HEK293 (cell line): ENCODE data around the gene ENO2.

Experiments
- CTCF ChIA-PET: fragments of 350-600 bp; formaldehyde crosslinking; extraction: SDS; loops from one replicate; lab custom pipeline; 2021; ENCODE audit warnings: antibody characterized with exemption; lab: Yijun Ruan, JAX
- POLR2A ChIA-PET: fragments of 300-600 bp; formaldehyde crosslinking; extraction: SDS; loops from one replicate; lab custom pipeline; 2020; ENCODE audit warnings: antibody characterized with exemption, inconsistent platforms; lab: Yijun Ruan, JAX
- H3K27ac ChIP-seq: fragments of 200-500 bp; sonication (Bioruptor generic); 2 replicates; pipeline ENCODE4 v1.5.1; 2014; ENCODE audit warnings: low read depth, low read length, control low read depth, inconsistent platforms; ENCODE audit errors: extremely low read depth
- H3K36me3 ChIP-seq, 2 experiments: fragments of 200-500 bp in 1 of 2; sonication (Bioruptor generic) in 1 of 2; 1 replicate in 1 of 2; 2 replicates in 1 of 2; pipeline ENCODE4 v1.5.1; 2014 to 2017; ENCODE audit warnings: inconsistent platforms in 2 of 2, low read length in 2 of 2; ENCODE audit not compliant: control insufficient read depth in 2 of 2, insufficient read depth in 1 of 2
- H3K4me1 ChIP-seq: fragments of 200-500 bp; sonication (Bioruptor generic); 2 replicates; pipeline ENCODE4 v1.5.1; 2014; ENCODE audit warnings: mild to moderate bottlenecking, low read length, inconsistent platforms; ENCODE audit not compliant: control insufficient read depth, insufficient read depth
- H3K4me3 ChIP-seq: 2 replicates; pipeline ENCODE4 v1.5.1; 2011; ENCODE audit warnings: low read depth, mild to moderate bottlenecking, control low read depth, low read length, moderate library complexity
- H3K9me3 ChIP-seq: fragments of 200-500 bp; sonication (Bioruptor generic); 2 replicates; pipeline ENCODE4 v1.5.1; 2014; ENCODE audit warnings: low read depth, low read length, inconsistent platforms; ENCODE audit not compliant: control insufficient read depth, insufficient read depth
- BCL11B ChIP-seq: fragments of 450-650 bp; formaldehyde crosslinking; IDR thresholded peaks from 2 replicates; pipeline ENCODE4 v1.5.1; 2016; ENCODE audit warnings: low read depth, missing biosample characterization, missing genetic modification characterization
- GLI4 ChIP-seq: fragments of 450-650 bp; formaldehyde crosslinking; IDR thresholded peaks from 2 replicates; pipeline ENCODE4 v1.5.1; 2016; ENCODE audit warnings: missing biosample characterization, missing genetic modification characterization
- GLIS2 ChIP-seq: fragments of 450-650 bp; formaldehyde crosslinking; IDR thresholded peaks from 2 replicates; pipeline ENCODE4 v1.5.1; 2016; ENCODE audit warnings: missing biosample characterization, missing genetic modification characterization
- ZBTB48 ChIP-seq: fragments of 450-650 bp; formaldehyde crosslinking; IDR thresholded peaks from 2 replicates; pipeline ENCODE4 v1.5.1; 2016; ENCODE audit warnings: missing biosample characterization, missing genetic modification characterization
- ZFP3 ChIP-seq: fragments of 450-650 bp; formaldehyde crosslinking; IDR thresholded peaks from 2 replicates; pipeline ENCODE4 v1.5.1; 2016; ENCODE audit warnings: low read depth, missing biosample characterization, missing genetic modification characterization
- ZNF132 ChIP-seq: fragments of 450-650 bp; formaldehyde crosslinking; IDR thresholded peaks from 2 replicates; pipeline ENCODE4 v1.5.1; 2017; ENCODE audit warnings: missing biosample characterization, missing genetic modification characterization, borderline replicate concordance
- ZNF175 ChIP-seq: fragments of 450-650 bp; formaldehyde crosslinking; IDR thresholded peaks from 2 replicates; pipeline ENCODE4 v1.5.1; 2016; ENCODE audit warnings: missing biosample characterization, missing genetic modification characterization
- ZNF211 ChIP-seq: fragments of 450-650 bp; formaldehyde crosslinking; IDR thresholded peaks from 2 replicates; pipeline ENCODE4 v1.5.1; 2016; ENCODE audit warnings: low read depth, missing biosample characterization, missing genetic modification characterization
- ZNF221 ChIP-seq: fragments of 450-650 bp; formaldehyde crosslinking; IDR thresholded peaks from 2 replicates; pipeline ENCODE4 v1.5.1; 2017; ENCODE audit warnings: missing biosample characterization, missing genetic modification characterization, borderline replicate concordance
- ZNF549 ChIP-seq: fragments of 450-650 bp; IDR thresholded peaks from 2 replicates; pipeline ENCODE4 v1.5.1; 2018; ENCODE audit warnings: missing biosample characterization, missing genetic modification characterization, mild to moderate bottlenecking, inconsistent platforms, moderate library complexity
- ZNF837 ChIP-seq: fragments of 450-650 bp; formaldehyde crosslinking; IDR thresholded peaks from 2 replicates; pipeline ENCODE4 v1.5.1; 2016; ENCODE audit warnings: missing biosample characterization, missing genetic modification characterization
- ZSCAN23 ChIP-seq: fragments of 450-650 bp; formaldehyde crosslinking; IDR thresholded peaks from 2 replicates; pipeline ENCODE4 v1.5.1; 2016; ENCODE audit warnings: missing biosample characterization, missing genetic modification characterization
- TF ChIP-seq, protein P1 (sequence below): fragments of 450-650 bp; formaldehyde crosslinking; IDR thresholded peaks from 2 replicates; pipeline ENCODE4 v1.5.1; 2016; ENCODE audit warnings: missing biosample characterization, missing genetic modification characterization
- TF ChIP-seq, protein P2 (sequence below): fragments of 450-650 bp; formaldehyde crosslinking; IDR thresholded peaks from 2 replicates; pipeline ENCODE4 v1.5.1; 2016; ENCODE audit warnings: missing biosample characterization, missing genetic modification characterization
- TF ChIP-seq, protein P3 (sequence below): fragments of 450-650 bp; formaldehyde crosslinking; IDR thresholded peaks from 2 replicates; pipeline ENCODE4 v1.5.1; 2016; ENCODE audit warnings: missing biosample characterization, missing genetic modification characterization
- TF ChIP-seq, protein P4 (sequence below): fragments of 450-650 bp; formaldehyde crosslinking; IDR thresholded peaks from 2 replicates; pipeline ENCODE4 v1.5.1; 2016; ENCODE audit warnings: missing biosample characterization, missing genetic modification characterization
- TF ChIP-seq, protein P5 (sequence below): fragments of 450-650 bp; formaldehyde crosslinking; IDR thresholded peaks from 2 replicates; pipeline ENCODE4 v1.5.1; 2016; ENCODE audit warnings: missing biosample characterization, missing genetic modification characterization
- TF ChIP-seq, protein P6 (sequence below): fragments of 450-650 bp; formaldehyde crosslinking; IDR thresholded peaks from 2 replicates; pipeline ENCODE4 v1.5.1; 2017; ENCODE audit warnings: missing biosample characterization, missing genetic modification characterization

ENO2 gene

DNA sequence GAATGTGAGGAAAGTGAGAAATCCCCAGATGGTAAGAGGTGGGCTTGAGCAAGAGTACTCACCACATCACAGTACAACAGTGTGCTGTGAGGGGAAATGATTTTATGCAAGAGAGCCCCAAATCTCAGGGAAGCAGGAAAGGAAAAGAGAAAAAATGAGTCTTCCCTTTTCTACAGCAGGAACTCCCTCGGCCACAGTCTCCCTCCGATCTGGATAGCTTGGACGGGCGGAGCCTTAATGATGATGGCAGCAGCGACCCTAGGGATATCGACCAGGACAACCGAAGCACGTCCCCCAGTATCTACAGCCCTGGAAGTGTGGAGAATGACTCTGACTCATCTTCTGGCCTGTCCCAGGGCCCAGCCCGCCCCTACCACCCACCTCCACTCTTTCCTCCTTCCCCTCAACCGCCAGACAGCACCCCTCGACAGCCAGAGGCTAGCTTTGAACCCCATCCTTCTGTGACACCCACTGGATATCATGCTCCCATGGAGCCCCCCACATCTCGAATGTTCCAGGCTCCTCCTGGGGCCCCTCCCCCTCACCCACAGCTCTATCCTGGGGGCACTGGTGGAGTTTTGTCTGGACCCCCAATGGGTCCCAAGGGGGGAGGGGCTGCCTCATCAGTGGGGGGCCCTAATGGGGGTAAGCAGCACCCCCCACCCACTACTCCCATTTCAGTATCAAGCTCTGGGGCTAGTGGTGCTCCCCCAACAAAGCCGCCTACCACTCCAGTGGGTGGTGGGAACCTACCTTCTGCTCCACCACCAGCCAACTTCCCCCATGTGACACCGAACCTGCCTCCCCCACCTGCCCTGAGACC, 21.2 kb downstream of the ENO2 start (continued):
- TF ChIP-seq, protein P1, sequence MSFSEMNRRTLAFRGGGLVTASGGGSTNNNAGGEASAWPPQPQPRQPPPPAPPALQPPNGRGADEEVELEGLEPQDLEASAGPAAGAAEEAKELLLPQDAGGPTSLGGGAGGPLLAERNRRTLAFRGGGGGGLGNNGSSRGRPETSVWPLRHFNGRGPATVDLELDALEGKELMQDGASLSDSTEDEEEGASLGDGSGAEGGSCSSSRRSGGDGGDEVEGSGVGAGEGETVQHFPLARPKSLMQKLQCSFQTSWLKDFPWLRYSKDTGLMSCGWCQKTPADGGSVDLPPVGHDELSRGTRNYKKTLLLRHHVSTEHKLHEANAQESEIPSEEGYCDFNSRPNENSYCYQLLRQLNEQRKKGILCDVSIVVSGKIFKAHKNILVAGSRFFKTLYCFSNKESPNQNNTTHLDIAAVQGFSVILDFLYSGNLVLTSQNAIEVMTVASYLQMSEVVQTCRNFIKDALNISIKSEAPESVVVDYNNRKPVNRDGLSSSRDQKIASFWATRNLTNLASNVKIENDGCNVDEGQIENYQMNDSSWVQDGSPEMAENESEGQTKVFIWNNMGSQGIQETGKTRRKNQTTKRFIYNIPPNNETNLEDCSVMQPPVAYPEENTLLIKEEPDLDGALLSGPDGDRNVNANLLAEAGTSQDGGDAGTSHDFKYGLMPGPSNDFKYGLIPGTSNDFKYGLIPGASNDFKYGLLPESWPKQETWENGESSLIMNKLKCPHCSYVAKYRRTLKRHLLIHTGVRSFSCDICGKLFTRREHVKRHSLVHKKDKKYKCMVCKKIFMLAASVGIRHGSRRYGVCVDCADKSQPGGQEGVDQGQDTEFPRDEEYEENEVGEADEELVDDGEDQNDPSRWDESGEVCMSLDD = peak; percentile 46; the same call in 1 of the 2 replicates
- TF ChIP-seq BCL11B (tag by site-specific recombination) (no peak), ZBTB48 (tag by site-specific recombination) (no peak), ZNF211 (tag by site-specific recombination) (no peak), ZNF221 (no peak)

DNA sequence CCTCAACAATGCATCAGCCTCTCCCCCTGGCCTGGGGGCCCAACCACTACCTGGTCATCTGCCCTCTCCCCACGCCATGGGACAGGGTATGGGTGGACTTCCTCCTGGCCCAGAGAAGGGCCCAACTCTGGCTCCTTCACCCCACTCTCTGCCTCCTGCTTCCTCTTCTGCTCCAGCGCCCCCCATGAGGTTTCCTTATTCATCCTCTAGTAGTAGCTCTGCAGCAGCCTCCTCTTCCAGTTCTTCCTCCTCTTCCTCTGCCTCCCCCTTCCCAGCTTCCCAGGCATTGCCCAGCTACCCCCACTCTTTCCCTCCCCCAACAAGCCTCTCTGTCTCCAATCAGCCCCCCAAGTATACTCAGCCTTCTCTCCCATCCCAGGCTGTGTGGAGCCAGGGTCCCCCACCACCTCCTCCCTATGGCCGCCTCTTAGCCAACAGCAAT, 21.8 kb downstream of the ENO2 start:
- POLR2A ChIA-PET = interaction anchor here (1.4 to 4.1 kb wide), 5 partner anchors 10 to 67 kb away, joined by 4 to 45 read pairs (median 6); partner anchors contain the start of genes SPSB2 and TPI1
- no peak overlapping the region for H3K4me3 ChIP-seq
- H3K4me1 ChIP-seq = peaks cover 6% of the 10 kb centered on the region
- peaks cover 30 to 77% of the 10 kb centered on the region in 2 experiments for H3K36me3 ChIP-seq
- H3K27ac ChIP-seq = peak overlapping the region; percentile 95; the same call in 1 of the 2 replicates
- H3K9me3 ChIP-seq = no peaks in the 10 kb centered on the region
- CTCF ChIA-PET = interaction anchor here (0.6 to 4.9 kb wide), 5 partner anchors 9 to 178 kb away, joined by 3 to 53 read pairs (median 4); no protein-coding TSS in a partner anchor
- no peak for TF ChIP-seq ZNF132
- TF ChIP-seq, protein P1 = peak; percentile 5; the same call in 1 of the 2 replicates
- TF ChIP-seq, protein P2, sequence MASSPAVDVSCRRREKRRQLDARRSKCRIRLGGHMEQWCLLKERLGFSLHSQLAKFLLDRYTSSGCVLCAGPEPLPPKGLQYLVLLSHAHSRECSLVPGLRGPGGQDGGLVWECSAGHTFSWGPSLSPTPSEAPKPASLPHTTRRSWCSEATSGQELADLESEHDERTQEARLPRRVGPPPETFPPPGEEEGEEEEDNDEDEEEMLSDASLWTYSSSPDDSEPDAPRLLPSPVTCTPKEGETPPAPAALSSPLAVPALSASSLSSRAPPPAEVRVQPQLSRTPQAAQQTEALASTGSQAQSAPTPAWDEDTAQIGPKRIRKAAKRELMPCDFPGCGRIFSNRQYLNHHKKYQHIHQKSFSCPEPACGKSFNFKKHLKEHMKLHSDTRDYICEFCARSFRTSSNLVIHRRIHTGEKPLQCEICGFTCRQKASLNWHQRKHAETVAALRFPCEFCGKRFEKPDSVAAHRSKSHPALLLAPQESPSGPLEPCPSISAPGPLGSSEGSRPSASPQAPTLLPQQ (tag by site-specific recombination) = no peak
- TF ChIP-seq ZNF549 = no peak
- TF ChIP-seq, protein P3, sequence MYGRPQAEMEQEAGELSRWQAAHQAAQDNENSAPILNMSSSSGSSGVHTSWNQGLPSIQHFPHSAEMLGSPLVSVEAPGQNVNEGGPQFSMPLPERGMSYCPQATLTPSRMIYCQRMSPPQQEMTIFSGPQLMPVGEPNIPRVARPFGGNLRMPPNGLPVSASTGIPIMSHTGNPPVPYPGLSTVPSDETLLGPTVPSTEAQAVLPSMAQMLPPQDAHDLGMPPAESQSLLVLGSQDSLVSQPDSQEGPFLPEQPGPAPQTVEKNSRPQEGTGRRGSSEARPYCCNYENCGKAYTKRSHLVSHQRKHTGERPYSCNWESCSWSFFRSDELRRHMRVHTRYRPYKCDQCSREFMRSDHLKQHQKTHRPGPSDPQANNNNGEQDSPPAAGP (tag by site-specific recombination) = no peak
- TF ChIP-seq, protein P4, sequence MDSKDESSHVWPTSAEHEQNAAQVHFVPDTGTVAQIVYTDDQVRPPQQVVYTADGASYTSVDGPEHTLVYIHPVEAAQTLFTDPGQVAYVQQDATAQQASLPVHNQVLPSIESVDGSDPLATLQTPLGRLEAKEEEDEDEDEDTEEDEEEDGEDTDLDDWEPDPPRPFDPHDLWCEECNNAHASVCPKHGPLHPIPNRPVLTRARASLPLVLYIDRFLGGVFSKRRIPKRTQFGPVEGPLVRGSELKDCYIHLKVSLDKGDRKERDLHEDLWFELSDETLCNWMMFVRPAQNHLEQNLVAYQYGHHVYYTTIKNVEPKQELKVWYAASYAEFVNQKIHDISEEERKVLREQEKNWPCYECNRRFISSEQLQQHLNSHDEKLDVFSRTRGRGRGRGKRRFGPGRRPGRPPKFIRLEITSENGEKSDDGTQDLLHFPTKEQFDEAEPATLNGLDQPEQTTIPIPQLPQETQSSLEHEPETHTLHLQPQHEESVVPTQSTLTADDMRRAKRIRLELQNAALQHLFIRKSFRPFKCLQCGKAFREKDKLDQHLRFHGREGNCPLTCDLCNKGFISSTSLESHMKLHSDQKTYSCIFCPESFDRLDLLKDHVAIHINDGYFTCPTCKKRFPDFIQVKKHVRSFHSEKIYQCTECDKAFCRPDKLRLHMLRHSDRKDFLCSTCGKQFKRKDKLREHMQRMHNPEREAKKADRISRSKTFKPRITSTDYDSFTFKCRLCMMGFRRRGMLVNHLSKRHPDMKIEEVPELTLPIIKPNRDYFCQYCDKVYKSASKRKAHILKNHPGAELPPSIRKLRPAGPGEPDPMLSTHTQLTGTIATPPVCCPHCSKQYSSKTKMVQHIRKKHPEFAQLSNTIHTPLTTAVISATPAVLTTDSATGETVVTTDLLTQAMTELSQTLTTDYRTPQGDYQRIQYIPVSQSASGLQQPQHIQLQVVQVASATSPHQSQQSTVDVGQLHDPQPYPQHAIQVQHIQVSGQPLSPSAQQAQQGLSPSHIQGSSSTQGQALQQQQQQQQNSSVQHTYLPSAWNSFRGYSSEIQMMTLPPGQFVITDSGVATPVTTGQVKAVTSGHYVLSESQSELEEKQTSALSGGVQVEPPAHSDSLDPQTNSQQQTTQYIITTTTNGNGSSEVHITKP = no peak
- no peak for TF ChIP-seq ZSCAN23 (tag by site-specific recombination)
- TF ChIP-seq GLIS2 (tag by site-specific recombination) = peak; percentile 71
- TF ChIP-seq ZBTB48 (tag by site-specific recombination) = no peak
- TF ChIP-seq, protein P5, sequence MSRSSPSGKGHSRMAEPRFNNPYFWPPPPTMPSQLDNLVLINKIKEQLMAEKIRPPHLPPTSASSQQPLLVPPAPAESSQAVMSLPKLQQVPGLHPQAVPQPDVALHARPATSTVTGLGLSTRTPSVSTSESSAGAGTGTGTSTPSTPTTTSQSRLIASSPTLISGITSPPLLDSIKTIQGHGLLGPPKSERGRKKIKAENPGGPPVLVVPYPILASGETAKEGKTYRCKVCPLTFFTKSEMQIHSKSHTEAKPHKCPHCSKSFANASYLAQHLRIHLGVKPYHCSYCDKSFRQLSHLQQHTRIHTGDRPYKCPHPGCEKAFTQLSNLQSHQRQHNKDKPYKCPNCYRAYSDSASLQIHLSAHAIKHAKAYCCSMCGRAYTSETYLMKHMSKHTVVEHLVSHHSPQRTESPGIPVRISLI (tag by site-specific recombination) = no peak
- no peak for TF ChIP-seq ZNF175 (tag by site-specific recombination)
- TF ChIP-seq, protein P6, sequence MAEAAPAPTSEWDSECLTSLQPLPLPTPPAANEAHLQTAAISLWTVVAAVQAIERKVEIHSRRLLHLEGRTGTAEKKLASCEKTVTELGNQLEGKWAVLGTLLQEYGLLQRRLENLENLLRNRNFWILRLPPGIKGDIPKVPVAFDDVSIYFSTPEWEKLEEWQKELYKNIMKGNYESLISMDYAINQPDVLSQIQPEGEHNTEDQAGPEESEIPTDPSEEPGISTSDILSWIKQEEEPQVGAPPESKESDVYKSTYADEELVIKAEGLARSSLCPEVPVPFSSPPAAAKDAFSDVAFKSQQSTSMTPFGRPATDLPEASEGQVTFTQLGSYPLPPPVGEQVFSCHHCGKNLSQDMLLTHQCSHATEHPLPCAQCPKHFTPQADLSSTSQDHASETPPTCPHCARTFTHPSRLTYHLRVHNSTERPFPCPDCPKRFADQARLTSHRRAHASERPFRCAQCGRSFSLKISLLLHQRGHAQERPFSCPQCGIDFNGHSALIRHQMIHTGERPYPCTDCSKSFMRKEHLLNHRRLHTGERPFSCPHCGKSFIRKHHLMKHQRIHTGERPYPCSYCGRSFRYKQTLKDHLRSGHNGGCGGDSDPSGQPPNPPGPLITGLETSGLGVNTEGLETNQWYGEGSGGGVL (tag by site-specific recombination) = peak; percentile 71; the same call in 1 of the 2 replicates
- TF ChIP-seq ZNF837 (tag by site-specific recombination) = no peak
- TF ChIP-seq GLI4 (tag by site-specific recombination) = no peak
- peak; percentile 39; the same call in 1 of the 2 replicates for TF ChIP-seq ZFP3 (tag by site-specific recombination)
